DMS153 (cell line): ENCODE results near the gene GPI.

Experiments used
- DNase-seq: peaks from one replicate; lab custom pipeline; 2025; lab: John Stamatoyannopoulos, UW

GPI gene

DNA sequence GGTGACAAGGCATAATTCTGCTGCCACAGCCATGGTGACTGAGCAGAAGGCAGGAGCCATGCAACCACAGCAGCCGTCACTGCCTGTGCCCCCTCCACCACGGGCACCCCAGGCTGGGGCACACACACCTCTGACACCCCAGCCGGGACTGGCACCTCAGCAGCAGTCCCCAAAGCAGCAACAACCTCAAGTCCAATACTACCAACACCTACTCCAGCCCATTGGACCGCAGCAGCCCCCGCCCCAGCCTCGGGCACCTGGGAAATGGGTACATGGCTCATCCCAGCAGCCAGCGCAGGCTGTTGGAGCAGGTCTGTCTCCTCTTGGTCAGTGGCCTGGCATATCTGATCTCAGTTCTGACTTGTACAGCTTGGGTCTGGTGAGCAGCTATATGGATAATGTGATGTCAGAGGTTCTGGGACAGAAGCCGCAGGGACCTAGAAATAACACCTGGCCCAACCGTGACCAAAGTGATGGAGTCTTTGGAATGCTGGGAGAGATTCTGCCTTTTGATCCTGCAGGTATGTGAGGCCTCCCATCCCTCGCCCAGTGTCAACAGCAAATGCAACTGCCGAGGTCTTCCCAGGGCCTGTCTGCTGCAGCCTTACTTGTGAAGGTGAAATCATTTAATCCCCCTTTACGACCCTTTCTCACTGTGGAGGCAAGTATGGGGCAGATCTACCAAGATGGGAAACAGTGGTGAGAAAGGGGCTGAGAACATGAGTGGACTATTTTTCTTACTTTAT is 22.9 kb upstream of the GPI start:
- no peak for DNase-seq

DNA sequence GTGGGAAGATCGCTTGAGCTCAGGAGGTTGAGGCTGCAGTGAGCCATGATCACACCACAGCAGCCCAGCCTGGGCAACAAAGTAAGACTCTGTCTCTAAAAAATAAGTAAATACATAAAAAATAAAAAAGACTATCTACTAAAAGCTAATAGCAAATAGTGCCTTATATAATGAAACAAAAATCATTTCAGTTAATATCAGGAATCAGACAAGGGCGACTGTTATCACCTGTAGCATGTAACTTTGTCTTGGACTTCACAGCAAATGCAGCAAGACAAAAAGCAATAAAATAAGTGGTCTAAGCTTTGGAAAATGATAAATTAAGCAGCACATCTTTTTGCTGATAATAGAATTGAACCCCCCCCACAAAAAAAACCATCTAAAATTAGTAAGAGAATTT is 21.2 kb upstream of the GPI start:
- no peak for DNase-seq

DNA sequence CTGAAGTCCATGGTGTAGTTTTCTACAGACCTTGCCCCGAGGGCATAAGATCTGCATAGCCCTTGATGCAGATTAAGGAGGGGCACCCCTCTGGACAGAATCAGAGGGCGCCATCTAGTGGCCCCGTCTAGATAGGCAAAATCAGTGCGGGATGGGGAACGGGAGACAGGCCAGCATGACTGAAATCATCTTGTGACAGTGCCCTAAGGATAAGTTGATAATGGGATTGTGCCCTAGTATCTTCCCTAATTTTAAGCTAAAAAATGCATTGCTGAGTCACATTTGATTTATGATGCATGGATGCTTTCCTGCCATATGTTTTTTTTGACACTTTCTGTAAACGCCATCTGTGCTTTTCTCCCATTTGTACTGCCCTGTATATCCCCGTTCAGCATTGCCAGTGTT is 19.0 kb upstream of the GPI start:
- no peak for DNase-seq

DNA sequence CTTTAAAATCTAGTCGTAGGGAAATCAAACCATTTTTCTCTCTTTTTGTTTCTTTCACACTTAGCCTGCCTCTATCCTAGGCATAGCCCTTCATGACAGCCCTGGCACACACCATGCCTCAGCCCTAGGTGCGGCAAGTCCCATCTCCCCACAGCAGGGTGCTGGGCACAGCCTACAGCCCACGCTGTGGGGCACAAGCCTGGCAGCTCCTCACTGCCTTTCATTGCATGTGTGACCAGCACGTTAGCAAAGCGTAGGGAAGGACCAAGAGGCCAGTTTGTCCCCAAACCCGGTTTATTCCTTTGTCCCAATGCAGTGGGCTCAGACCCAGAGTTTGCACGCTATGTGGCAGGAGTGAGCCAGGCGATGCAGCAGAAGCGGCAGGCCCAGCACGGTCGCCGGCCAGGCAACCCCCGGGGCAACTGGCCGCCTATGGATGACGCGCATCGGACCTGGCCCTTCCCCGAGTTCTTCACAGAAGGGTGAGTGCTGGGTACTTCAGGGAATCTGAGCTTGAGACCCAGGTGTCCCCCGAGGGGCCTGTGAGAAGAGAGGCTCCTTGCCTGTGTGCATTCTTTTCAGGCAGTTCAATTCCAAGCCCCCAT is 17.3 kb upstream of the GPI start:
- no peak for DNase-seq

DNA sequence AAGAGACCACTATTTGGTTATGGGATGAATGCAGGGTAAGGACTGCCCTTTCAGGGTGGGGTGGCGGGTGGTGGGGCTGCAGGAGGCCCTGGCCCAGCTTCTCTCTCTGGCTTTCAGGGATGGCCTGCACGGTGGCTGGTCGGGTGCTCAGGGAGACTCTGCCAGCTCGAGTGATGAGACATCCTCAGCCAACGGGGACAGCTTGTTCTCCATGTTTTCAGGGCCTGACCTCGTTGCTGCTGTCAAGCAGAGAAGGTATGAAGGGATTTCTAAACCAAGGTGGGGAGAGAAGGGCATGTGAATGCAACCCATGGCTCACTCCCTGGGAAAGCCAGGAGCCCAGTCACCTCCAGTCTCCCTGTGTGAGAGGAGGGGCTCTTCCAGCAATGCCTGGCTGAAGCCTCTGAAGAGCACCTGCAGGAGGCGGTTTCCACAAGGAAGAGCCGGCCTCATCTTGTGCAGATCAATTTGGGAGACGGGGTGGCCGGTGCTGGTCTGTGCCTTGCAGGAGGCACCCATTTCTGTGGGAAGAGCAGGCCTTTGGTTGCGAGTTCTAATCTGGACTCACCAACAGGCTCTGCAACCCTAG is 16.0 kb upstream of the GPI start:
- no peak for DNase-seq

DNA sequence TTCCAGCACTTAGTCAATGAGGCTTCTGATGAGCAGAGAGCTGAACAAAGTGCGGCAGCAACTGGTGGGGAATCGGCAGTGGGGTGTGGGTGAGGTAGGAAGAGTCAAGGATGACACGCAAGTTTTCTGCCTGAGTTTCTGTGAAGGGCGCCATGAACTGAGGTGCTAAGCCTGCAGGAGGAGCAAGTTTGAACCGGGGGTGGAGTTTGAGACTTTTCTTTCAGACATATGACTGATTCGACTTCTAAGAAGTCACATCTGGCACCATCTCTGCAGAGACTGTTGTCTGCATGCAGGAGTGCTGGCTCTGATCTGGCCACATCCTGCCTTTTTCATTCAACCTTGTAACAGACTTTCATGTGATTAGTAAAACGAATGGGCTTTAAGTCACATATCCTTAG is 14.8 kb upstream of the GPI start:
- DNase-seq = no peak

DNA sequence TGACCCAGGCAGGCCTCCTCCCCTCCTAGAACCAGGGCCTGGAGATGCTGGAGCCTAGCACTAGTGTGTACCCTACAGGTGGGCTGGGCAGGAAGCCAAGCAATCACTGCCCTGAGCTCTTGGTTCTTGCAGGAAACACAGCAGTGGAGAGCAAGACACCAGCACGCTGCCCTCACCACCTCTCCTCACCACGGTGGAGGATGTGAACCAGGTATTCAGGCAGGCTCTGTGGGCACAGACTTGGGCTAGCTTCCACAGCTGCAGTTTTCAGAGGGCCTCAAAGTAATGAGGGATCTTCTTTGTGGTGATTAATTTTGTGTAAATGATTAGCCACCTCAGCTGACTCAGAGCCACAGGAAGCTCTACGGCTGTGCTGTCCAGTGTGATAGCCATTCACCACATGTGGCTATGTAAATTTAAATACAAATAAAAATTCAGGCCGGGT is 13.6 kb upstream of the GPI start:
- no peak for DNase-seq

DNA sequence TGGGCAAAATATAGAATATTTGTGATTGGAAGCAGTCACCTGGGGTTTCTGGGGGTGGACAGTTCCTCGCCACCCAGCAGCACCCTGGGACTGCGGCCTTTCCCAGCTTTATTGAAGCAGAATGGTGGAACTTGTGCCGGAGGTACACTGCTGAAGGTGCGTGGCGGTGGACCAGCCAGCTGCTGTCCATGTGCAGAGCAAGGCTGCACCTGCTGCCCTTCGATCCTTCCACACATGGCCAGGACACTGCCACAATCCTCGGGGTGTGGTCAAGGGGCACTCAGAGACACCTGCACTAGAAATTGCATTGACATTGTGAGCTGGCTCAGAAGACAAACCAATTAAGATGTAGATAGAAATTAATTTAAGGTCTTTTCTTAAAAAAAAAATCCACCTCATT is 11.4 kb upstream of the GPI start:
- DNase-seq = no peak

DNA sequence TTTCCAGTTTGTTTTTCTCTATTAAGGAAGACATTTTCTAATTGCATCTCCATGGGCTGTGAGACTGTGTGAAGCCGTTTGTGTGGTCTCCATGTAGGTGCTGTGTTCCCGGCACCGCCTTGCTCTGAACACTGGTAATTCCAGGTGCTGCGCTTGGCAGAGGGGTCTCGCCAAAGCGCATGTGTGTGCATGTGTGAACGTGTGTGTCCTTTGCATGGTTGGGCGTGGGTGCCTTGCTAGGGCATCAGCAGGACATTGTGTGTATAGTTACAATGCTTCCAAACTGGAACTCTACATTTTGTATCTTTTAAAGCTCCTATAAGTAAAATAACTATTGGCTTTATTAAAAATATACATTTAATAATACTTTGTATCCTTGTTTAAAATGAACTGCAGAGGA is 9.8 kb upstream of the GPI start:
- DNase-seq = no peak

DNA sequence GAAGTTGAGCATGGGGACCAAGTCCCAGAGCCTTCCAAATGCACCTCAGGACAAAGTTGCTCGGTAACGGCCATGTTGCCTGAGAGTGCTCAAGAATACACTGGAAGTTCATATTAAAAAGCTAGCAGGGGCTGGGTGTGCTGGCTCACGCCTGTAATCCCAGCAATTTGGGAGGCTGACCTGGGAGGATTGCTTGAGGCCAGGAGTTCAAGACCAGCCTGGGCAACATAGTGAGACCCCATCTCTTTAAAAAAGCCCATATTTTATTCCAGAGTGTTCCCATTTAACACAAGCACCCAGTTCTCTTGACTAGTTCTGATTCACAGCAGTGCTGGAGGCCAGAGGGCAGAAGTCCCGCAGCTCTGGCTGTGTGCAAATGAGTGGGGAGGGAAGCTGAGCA is 8.1 kb upstream of the GPI start:
- DNase-seq = no peak

DNA sequence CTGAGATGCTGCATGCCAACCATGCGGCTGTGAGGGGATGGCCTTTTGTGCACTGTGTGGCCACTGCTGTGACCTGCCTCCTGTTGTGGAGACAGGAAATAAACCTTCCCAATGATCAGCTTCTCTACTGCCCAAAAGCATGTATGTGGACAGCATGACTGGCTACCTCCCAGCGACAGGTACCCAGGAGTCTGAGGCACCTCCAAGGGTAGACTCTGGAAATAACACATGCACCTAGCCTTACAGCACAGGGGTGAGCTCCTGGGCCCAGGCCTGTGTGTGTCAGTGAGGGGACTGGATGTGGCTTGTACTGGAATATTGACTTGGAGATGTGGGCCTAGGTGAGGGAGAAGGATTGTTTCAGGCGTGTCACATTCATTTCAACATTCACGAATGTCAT is 7.6 kb upstream of the GPI start:
- DNase-seq = no peak

DNA sequence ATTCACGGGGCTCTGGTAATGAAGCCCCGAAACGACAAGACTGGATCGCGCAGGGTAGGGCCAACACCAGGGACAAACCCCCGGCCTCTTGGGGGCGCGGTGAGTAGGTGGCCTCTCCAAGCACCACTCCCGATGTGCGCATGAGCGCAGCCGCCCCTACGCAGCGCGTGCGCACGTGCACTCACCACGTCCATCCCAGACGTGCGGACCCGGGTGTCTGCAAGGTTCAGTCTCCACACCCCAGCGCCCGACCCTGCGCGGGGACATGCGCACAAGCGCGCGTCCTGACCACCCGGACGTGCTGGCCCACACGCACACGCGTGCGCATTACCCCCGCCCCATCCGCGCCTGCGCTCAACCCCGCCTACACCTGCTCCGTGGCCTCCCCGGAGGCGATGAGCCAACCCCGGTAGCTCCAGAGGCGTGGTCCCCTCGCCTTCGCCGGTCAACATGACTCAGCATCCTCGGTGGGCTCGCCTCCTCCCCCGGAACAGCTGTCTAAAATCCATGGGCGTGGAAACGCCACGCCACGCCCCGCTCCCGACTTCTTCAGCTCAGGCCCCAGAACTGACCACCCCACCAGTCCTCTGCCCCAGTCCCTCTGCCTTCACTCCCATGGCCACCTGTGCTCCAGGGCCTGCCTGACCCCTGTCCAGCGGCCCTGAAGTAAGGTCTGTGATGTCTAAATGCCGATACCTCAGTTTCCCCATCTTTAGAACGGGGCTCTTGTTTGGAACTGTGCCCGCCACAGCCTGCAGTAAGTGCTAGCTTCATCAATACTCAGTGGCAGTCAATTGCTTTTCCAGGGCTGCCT is 5.6 kb upstream of the GPI start:
- DNase-seq = peak; percentile 98

DNA sequence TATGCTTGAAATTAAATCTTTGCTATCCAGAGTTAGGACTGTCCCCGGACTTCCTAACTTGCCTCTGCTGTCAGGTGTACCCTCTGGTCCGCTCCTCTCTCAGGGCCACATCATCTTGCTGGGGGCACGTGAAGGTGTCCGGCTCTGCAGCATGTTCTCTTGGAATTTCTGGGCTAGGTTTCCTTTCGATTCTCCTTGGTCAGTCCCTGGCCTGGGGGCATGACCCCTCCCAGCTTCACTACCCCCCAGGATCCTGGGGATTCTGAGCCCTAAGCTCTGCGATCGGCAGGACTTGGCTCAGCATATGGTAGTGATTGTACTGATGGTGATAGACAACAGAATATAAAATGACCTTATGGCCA is 5.1 kb upstream of the GPI start:
- no peak for DNase-seq

DNA sequence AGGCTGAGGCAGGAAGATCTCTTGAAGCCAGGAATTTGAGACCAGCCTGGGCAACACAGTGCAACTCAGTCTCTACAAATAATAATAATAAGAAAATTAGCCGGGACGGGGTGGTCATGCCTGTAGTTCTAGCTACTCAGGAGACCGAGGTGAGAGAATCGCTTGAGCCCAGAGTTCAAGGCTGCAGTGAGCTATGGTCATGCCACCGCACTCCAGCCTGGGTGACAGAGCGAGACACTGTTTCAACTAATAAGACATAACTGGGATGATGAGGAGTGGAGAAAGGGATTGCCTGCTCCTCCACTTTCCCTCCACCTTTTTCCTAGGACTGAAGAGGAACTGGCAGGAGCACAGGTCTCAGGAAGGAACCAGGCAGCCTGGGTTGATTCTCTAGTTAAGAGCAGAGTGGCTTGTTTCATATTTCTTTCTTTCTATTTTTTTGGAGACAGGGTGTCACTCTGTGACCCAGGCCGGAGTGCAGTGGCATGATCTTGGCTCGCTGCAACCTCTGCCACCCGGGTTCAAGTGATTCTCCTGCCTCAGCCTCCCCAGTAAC is 4.6 kb upstream of the GPI start:
- DNase-seq = no peak

DNA sequence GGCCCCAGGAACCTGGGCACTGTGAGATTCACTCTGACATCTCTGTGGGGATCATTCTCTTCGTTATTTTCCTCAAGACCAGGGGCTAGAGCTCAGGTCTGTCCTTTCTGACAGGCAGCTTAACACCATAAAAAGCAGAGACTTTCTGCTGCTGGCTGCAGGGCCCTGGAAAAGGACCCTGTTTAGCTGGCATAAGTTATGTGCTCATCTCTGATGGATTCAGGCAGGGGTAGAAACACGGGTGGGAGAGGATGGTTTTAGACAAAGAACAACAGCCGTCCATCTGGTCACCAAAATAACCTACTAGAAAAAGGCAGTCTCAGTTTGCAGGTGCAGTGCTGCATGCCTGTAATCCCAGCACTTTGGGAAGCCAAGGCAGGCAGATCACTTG is 2.3 kb upstream of the GPI start:
- no peak for DNase-seq

DNA sequence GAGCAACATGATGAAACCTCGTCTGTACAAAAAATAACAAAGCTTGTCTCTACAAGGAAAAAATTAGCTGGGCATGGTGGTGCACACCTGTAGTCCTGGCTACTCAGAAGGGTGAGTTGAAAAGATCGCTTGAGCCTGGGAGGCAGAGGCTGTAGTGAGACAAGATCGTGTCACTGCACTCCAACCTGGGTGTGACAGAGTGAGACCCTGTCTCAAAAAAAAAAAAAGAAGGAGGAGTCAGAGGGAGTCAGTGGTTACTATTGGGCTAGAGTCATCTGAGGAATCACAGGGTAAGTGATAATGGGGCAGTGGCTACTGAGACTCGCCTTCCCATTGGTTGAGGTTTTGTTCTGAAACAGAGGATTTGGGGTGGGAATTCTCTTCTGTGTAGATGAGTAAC is 1.9 kb upstream of the GPI start:
- no peak for DNase-seq

DNA sequence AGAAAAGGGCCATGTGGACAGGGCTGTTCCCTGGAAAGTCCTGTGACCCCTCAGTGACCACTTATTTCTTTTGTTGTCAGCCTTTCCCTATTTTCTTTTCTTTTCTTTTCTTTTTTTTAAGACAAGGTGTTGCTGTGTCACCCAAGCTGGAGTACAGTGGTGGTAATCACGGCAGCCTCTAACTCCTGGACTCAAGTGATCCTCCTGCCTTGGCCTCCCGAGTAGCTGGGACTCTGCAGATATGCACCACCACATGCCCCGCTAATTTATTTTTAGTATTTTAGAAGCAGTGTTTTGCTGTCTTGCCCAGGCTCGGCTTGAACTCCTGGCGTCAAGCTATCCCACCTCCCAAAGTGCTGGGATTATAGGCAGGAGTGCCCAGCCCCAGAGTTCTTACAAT is 1.1 kb upstream of the GPI start:
- DNase-seq = no peak

DNA sequence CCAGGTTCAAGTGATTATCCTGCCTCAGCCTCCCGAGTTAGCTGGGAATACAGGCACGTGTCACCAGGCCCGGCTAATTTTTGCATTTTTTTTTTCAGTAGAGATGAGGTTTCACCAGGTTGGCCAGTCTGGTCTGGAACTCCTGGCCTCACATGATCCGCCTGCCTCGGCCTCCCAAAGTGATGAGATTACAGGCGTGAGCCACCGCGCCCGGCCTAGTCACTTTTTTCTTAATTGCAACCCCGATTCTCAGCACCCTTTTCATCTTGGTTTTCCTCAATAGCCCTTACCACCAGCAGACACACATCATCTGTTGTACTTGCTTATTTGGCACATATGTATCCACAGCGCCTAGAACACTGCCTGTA is 550 bp upstream of the GPI start:
- no peak for DNase-seq

DNA sequence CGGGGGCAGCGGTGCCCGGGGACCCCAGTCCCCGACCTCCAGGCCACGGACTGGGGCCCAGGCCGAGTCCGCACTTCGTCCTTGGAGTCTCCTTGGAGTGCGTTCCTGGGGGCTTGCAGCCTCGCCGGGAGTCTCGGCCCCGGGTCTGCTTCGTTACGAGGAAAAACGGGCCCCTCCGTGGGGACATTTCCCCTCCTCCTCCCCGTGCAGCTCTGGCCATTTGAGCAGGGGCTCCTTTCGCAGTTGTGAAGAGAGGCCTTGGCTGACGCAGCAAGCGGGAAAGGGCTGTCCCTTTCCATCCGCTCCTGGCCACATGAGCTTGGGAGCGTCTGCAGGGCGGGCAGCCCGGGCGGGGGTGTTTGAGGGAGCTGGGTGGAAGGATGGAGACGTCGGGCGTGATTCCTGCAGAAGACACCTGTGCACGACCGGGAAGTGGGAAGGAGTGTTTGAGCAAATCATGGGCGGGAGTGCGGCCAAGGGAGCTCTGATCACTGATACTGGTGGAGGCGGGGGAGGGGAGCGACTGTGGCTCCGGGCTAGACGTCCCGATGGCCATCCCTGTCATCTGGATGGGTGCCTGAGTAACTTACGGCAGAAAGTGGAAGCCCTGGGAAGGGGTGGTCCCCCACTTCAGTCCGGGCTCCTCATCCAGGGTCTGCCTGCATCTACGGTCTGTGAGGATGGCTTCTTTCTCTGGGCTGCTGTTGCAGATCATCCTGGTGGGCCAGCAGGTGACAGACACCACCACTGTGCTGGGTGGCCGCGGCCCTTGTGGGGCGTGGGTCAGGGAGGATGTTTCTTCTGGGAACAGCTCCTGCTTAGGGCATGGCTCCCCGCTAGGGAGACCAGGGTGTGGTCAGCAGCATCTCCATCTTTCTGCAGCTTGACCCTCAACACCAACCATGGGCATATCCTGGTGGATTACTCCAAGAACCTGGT is 736 bp downstream of the GPI start:
- no peak for DNase-seq

DNA sequence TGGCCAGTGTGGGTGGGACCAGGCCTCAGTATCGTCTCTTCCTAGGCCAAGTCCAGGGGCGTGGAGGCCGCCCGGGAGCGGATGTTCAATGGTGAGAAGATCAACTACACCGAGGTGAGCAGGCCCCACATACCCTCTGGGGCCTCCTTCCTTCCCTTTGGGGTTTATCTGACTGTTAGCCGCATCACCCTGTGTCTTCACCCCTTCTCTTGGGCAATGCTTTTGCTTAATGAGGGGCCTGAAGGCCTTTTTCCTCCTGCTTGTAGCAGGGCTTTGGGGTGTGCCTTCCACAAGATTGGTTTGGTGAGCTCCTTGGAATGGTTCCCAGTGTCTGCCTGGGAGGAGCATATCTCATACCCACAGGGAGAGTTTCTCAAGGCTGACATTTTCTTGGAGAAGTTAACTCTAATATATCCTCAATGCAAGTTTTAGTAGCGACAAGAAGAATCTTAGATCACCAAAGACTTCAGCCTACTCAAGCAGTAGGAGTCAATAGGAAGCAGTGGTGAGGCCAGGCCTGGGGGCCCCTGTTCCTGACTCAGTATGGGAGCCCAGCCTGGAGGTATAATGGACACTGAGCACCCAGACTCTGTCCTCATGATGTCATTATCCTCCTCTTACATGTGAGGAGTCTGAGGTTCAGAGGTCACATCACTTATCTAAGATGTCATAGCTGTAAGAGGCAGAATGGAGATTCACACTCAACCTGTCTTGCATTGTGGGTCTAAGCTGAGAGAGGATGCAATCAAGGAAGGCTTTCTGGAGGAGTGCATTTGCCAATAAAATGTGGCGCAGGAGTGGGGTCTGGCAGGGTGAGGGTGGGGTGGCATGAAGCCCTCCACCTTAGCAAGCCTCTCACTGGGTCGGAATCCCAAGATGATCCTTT is 2.0 kb downstream of the GPI start:
- DNase-seq = no peak

DNA sequence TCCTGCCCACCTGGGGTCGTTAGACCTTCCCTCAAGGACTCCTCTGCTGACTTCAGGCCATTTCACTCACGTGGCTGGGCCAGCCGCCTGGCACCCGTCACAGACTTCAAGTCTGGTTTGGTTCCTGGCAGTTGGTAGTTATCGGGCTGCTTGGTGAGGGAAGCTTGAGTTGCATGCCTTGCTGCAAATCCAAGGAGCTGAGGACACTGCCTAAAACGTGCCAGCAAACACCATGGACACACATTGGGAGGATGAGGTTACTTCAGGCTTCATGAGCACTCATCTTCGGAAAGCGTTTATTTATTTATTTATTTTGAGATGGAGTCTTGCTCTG is 2.6 kb downstream of the GPI start:
- DNase-seq = no peak
